Measurements from ENCODE around the gene RABGGTA.

DNA sequence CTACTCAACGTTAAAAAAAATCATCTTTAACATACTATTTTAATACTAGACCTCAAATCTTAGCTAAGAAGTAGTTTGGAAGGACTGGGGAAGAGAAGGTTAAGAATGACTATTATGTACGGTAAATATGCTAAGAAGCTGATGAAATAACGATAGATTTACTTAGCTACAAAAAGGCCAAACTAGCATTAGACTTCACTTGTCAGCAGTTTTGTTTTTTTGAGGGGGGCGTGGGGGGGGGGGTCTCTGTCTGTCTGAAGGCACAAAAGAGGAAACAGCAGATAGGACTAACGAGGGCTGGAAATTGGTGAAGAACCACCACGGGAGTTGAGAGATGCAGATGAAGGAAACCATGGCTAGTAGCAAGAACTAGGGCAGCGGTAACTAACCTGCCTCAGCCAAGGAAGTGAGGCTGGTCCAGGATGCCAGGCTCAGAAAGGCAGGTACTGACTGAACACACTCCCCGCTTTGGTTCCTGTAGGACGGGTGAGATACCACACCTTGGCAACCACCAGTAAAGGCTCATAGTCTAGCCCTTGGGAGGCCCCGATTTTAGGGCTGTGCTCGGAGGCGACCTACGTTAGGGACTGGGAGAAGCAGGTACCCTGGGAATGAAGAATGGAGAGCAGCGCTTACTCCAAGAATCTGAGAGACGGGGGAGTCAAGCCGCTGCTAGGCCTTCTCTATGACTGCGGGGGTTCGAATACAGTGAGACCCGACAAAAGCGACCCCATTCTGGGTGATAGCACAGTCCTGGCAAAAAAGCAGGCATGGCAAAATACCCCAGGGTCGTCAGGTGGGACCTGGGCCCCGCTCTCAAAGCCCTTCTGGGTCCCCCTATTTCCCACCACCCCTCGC lies 39.9 kb downstream of the RABGGTA start:
- TF ChIP-seq, protein P1, sequence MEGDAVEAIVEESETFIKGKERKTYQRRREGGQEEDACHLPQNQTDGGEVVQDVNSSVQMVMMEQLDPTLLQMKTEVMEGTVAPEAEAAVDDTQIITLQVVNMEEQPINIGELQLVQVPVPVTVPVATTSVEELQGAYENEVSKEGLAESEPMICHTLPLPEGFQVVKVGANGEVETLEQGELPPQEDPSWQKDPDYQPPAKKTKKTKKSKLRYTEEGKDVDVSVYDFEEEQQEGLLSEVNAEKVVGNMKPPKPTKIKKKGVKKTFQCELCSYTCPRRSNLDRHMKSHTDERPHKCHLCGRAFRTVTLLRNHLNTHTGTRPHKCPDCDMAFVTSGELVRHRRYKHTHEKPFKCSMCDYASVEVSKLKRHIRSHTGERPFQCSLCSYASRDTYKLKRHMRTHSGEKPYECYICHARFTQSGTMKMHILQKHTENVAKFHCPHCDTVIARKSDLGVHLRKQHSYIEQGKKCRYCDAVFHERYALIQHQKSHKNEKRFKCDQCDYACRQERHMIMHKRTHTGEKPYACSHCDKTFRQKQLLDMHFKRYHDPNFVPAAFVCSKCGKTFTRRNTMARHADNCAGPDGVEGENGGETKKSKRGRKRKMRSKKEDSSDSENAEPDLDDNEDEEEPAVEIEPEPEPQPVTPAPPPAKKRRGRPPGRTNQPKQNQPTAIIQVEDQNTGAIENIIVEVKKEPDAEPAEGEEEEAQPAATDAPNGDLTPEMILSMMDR (IDR thresholded peaks at IDR 0.05; ENCODE audit: low read length), result no peak
- no peak for TF ChIP-seq EZH2 (IDR thresholded peaks at IDR 0.05; ENCODE audit: borderline replicate concordance, low read length)

Data from OCI-LY1 (cell line).